ENCODE data around the gene SKI. TPM values are rescaled to one million over a fixed set of nuclear protein-coding genes. Genes with fewer than 3 reads are reported as not detected.

The SKI gene
- total and polyA plus RNA-seq, 9 of the 15 experiments (the other 6 are each of a cell fraction or from before 2014, with no cell fraction given), result 0.10 to 60.5 (median 4.6) TPM

DNA sequence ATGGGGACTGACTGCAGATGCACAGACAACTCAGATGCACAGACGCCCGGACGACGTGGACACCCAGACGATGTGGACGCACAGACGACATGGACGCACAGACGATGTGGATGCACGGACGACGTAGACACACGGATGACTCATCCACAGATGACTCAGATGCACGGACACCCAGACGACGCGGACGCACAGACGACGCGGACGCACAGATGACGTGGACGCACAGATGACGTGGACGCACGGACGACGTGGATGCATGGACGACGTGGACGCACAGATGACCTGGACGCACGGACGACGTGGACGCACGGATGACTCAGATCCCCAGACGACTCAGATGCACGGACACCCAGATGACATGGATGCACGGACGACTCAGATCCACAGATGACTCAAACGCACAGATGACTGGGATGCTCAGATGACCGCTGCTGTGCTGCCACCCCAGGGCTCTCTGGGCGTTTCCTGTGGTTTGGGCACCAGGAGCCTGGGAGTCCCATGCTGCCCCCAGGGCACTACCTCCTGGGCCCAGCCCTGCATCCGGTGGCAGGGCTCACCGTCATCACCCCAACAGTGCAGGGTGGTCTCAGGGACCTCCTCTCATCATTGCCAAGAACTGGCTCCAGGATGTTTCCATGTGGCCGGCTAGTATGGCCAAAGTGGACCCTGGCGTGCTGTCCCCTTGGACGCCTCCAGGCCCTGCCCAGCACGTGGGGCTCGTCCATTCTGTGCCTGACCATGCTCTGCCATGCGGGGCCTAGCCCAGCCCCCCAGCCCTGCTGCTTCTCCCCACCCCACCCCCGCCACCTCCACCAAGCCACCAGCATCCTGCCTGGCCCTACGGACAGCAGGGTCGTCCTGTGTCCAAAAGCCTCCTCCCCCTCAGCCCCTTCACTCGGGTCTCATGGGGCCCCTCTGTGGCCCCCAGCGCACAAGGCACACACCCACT is 47.5 kb upstream of the SKI start (continued):
- TF ChIP-seq BRD9 (IDR thresholded peaks at IDR 0.05; ENCODE audit: low read depth, partially characterized antibody), result peak; percentile 71

GRCh38 chr1:2181271-2181670 is 46.8 kb upstream of the SKI start:
- no peaks in the 10 kb centered on the region for H3K9me3 ChIP-seq (replicated peaks; ENCODE audit: control insufficient read depth, insufficient read depth, low read depth, low read length)
- peaks cover 20 to 79% of the 10 kb centered on the region in 2 experiments for H3K4me1 ChIP-seq (replicated peaks in 1 of 2; ENCODE audit: control insufficient read depth in 2 of 2, insufficient read depth in 2 of 2, low read length in 2 of 2)
- H3K79me2 ChIP-seq (ENCODE audit: control insufficient read depth, insufficient read depth, low read length), result peaks cover 3% of the 10 kb centered on the region; the same call in 1 of the 3 replicates
- no peaks in the 10 kb centered on the region for H4K20me1 ChIP-seq (replicated peaks; ENCODE audit: control insufficient read depth, insufficient read depth, low read length)
- WGBS (ENCODE audit: insufficient coverage, low coverage, missing lambda C conversion rate), result 80% methylated on average over 14 of the region's 14 CpGs
- intact Hi-C loops (cut with micrococcal nuclease) (no loop called here), in situ Hi-C loops (cut with MboI) (loop anchor here (25.0 kb wide), 1 partner anchor 356 kb away; the partner anchor contains the start of genes HES5 and PANK4)
- ChIA-PET POLR2A (no interaction called here), CTCF (ENCODE audit: low intra/inter-chr PET ratio) (interaction anchor here (0.8 kb wide), 1 partner anchor 47 kb away, joined by 4 read pairs; the partner anchor contains the start of gene SKI)
- no TSS peak for BruUV-seq (replicated peaks)
- no peak for DNase-seq (ENCODE audit: extremely low read depth in 1 of 4, low spot score in 3 of 4)
- peak overlapping the region; percentile 73 to 86; a peak in 3 of 4 replicates for H3K9ac ChIP-seq (ENCODE audit: insufficient read depth in 1 of 2, low read depth in 2 of 2, low read length in 2 of 2)
- H3K4me3 ChIP-seq, result peak overlapping the region; percentile 47; the same call in 1 of the 2 replicates
- FAIRE-seq, result no peak
- no peaks in the 10 kb centered on the region; the same call in 2 of the 3 replicates for H3K36me3 ChIP-seq (ENCODE audit: control insufficient read depth, insufficient read depth, low read length)
- no peaks in the 10 kb centered on the region for H3K27me3 ChIP-seq (ENCODE audit: control insufficient read depth in 2 of 2, insufficient read depth in 2 of 2, low read length in 2 of 2)
- no peak overlapping the region for H2AFZ ChIP-seq (ENCODE audit: low read depth, low read length)
- ATAC-seq, result no peak
- H3K9me1 ChIP-seq (ENCODE audit: control insufficient read depth, insufficient read depth, low read length), result peaks cover 3% of the 10 kb centered on the region
- peak overlapping the region; percentile 89; the same call in 2 of the 3 replicates for H3K27ac ChIP-seq (ENCODE audit: extremely low read depth, low read depth, low read length)
- H3K4me2 ChIP-seq (ENCODE audit: insufficient read depth, low read length), result peak overlapping the region; percentile 92
- TF ChIP-seq, protein P1, sequence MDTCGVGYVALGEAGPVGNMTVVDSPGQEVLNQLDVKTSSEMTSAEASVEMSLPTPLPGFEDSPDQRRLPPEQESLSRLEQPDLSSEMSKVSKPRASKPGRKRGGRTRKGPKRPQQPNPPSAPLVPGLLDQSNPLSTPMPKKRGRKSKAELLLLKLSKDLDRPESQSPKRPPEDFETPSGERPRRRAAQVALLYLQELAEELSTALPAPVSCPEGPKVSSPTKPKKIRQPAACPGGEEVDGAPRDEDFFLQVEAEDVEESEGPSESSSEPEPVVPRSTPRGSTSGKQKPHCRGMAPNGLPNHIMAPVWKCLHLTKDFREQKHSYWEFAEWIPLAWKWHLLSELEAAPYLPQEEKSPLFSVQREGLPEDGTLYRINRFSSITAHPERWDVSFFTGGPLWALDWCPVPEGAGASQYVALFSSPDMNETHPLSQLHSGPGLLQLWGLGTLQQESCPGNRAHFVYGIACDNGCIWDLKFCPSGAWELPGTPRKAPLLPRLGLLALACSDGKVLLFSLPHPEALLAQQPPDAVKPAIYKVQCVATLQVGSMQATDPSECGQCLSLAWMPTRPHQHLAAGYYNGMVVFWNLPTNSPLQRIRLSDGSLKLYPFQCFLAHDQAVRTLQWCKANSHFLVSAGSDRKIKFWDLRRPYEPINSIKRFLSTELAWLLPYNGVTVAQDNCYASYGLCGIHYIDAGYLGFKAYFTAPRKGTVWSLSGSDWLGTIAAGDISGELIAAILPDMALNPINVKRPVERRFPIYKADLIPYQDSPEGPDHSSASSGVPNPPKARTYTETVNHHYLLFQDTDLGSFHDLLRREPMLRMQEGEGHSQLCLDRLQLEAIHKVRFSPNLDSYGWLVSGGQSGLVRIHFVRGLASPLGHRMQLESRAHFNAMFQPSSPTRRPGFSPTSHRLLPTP (IDR thresholded peaks at IDR 0.05; ENCODE audit: borderline replicate concordance, extremely low read depth, insufficient read length), result no peak
- TF ChIP-seq KDM5B (IDR thresholded peaks at IDR 0.05; ENCODE audit: insufficient replicate concordance, low read depth, low read length) (peak; percentile 21), ZFX (CRISPR knock-in tag; IDR thresholded peaks at IDR 0.05) (no peak; the same call in 1 of the 2 replicates), POLR2G (IDR thresholded peaks at IDR 0.05; ENCODE audit: low read depth, low read length) (0 out of 2 replicates have a peak, but pooled peaks have one; percentile 61), NR2C2 (CRISPR knock-in tag; IDR thresholded peaks at IDR 0.05) (no peak), NR2C2 (tag; IDR thresholded peaks at IDR 0.05) (no peak)
- TF ChIP-seq, protein P2, sequence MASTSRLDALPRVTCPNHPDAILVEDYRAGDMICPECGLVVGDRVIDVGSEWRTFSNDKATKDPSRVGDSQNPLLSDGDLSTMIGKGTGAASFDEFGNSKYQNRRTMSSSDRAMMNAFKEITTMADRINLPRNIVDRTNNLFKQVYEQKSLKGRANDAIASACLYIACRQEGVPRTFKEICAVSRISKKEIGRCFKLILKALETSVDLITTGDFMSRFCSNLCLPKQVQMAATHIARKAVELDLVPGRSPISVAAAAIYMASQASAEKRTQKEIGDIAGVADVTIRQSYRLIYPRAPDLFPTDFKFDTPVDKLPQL (IDR thresholded peaks at IDR 0.05; ENCODE audit: extremely low read depth, insufficient read length), result no peak
- TF ChIP-seq, protein P3, sequence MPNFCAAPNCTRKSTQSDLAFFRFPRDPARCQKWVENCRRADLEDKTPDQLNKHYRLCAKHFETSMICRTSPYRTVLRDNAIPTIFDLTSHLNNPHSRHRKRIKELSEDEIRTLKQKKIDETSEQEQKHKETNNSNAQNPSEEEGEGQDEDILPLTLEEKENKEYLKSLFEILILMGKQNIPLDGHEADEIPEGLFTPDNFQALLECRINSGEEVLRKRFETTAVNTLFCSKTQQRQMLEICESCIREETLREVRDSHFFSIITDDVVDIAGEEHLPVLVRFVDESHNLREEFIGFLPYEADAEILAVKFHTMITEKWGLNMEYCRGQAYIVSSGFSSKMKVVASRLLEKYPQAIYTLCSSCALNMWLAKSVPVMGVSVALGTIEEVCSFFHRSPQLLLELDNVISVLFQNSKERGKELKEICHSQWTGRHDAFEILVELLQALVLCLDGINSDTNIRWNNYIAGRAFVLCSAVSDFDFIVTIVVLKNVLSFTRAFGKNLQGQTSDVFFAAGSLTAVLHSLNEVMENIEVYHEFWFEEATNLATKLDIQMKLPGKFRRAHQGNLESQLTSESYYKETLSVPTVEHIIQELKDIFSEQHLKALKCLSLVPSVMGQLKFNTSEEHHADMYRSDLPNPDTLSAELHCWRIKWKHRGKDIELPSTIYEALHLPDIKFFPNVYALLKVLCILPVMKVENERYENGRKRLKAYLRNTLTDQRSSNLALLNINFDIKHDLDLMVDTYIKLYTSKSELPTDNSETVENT (CRISPR knock-in tag; IDR thresholded peaks at IDR 0.05), result no peak

Data from K562 (cell line).